ENCODE results near the gene ZNF575. TPM values are rescaled to one million over a fixed set of nuclear protein-coding genes. Genes with fewer than 3 reads are reported as not detected.
"Not testable (repeated sequence)": the region's sequence is repeated elsewhere in the genome, so short reads cannot be mapped to it uniquely, and the experiment has no call there.

Gene ZNF575
- total and polyA plus RNA-seq, 2 donors (not counting 3 experiments of a cell fraction or from before 2014, with no cell fraction given), result 0.57 to 3.0 TPM

GRCh38 chr19:43546581-43546980 is 13.6 kb downstream of the ZNF575 start:
- H3K79me2 ChIP-seq (ENCODE audit: control insufficient read depth, insufficient read depth, low read length), result no peaks in the 10 kb centered on the region
- H3K27me3 ChIP-seq (ENCODE audit: control insufficient read depth in 2 of 2, insufficient read depth in 2 of 2, low read length in 2 of 2), result no peaks in the 10 kb centered on the region
- intact Hi-C loops (cut with micrococcal nuclease), result no loop called here
- H3K9me1 ChIP-seq (replicated peaks; ENCODE audit: control insufficient read depth, extremely low read depth, insufficient read depth, low read length), result no peaks in the 10 kb centered on the region
- no peaks in the 10 kb centered on the region for H4K20me1 ChIP-seq (replicated peaks; ENCODE audit: control insufficient read depth, extremely low read depth, insufficient read depth, low read length)
- DNase-seq (ENCODE audit: low read depth, low spot score) (no peak), FAIRE-seq (no peak)
- no peak overlapping the region for H3K27ac ChIP-seq (ENCODE audit: insufficient read depth, low read depth, low read length)
- H3K4me3 ChIP-seq (replicated peaks in 1 of 3; ENCODE audit: insufficient read depth in 1 of 3, low read depth in 1 of 3, low read length in 3 of 3), result no peak overlapping the region
- no peak overlapping the region for H2AFZ ChIP-seq (ENCODE audit: low read depth, low read length)
- dilution Hi-C loops (cut with MboI; ENCODE audit: extremely low pct_ligation_motif_present, low sequenced_read_pairs), result no loop called here
- ChIA-PET CTCF (interaction anchor here (1.1 kb wide), 2 partner anchors 9 to 11 kb away, joined by 3 read pairs; no protein-coding TSS in a partner anchor), POLR2A (no interaction called here)
- no peaks in the 10 kb centered on the region for H3K4me1 ChIP-seq (ENCODE audit: control insufficient read depth, extremely low read depth, insufficient read depth, low read length)
- no peak for TF ChIP-seq EZH2 (IDR thresholded peaks at IDR 0.05; ENCODE audit: borderline replicate concordance, low read depth, low read length, severe bottlenecking)
- no peak overlapping the region for H3K9ac ChIP-seq (replicated peaks; ENCODE audit: extremely low read depth, insufficient read depth, low read length)
- H3K4me2 ChIP-seq (ENCODE audit: insufficient read depth, low read length), result no peak overlapping the region
- no TSS peak for BruUV-seq (replicated peaks)
- H3K9me3 ChIP-seq (replicated peaks; ENCODE audit: control insufficient read depth, insufficient read depth, low read length), result no peaks in the 10 kb centered on the region
- H3K36me3 ChIP-seq (ENCODE audit: control insufficient read depth in 2 of 2, extremely low read depth in 1 of 2, insufficient read depth in 2 of 2, low read length in 2 of 2), result peaks cover 4 to 37% of the 10 kb centered on the region in 2 experiments

- H3K9me3 ChIP-seq (replicated peaks; ENCODE audit: control insufficient read depth, insufficient read depth, low read length); BruUV-seq (replicated peaks); CTCF ChIA-PET; H3K27me3 ChIP-seq (ENCODE audit: control insufficient read depth in 2 of 2, insufficient read depth in 2 of 2, low read length in 2 of 2); H3K4me3 ChIP-seq (replicated peaks in 1 of 3; ENCODE audit: insufficient read depth in 1 of 3, low read depth in 1 of 3, low read length in 3 of 3); H3K79me2 ChIP-seq (ENCODE audit: control insufficient read depth, insufficient read depth, low read length); H3K4me1 ChIP-seq (ENCODE audit: control insufficient read depth, extremely low read depth, insufficient read depth, low read length); H3K9ac ChIP-seq (replicated peaks; ENCODE audit: extremely low read depth, insufficient read depth, low read length); FAIRE-seq; intact Hi-C loops (cut with micrococcal nuclease); H3K27ac ChIP-seq (ENCODE audit: insufficient read depth, low read depth, low read length); POLR2A ChIA-PET; dilution Hi-C loops (cut with MboI; ENCODE audit: extremely low pct_ligation_motif_present, low sequenced_read_pairs); H4K20me1 ChIP-seq (replicated peaks; ENCODE audit: control insufficient read depth, extremely low read depth, insufficient read depth, low read length); H3K9me1 ChIP-seq (replicated peaks; ENCODE audit: control insufficient read depth, extremely low read depth, insufficient read depth, low read length); H3K4me2 ChIP-seq (ENCODE audit: insufficient read depth, low read length); H2AFZ ChIP-seq (ENCODE audit: low read depth, low read length); DNase-seq (ENCODE audit: low read depth, low spot score): not testable (repeated sequence)
- peaks cover 2 to 40% of the 10 kb centered on the region in 2 experiments for H3K36me3 ChIP-seq (ENCODE audit: control insufficient read depth in 2 of 2, extremely low read depth in 1 of 2, insufficient read depth in 2 of 2, low read length in 2 of 2)
Observed at GRCh38 chr19:43547926-43548325, 14.9 kb downstream of the ZNF575 start.

Measured in endothelial cell of umbilical vein (primary cell).